HG03175 (cell line): ENCODE measurements around the gene SHANK3.

Experiments
- ATAC-seq: cut with Tn5 transposase; IDR thresholded peaks from one replicate; pipeline ENCODE4 v1.9.1; 2021; ENCODE audit warnings: mild to moderate bottlenecking, moderate library complexity; ENCODE audit not compliant: unreplicated experiment

SHANK3 gene

DNA sequence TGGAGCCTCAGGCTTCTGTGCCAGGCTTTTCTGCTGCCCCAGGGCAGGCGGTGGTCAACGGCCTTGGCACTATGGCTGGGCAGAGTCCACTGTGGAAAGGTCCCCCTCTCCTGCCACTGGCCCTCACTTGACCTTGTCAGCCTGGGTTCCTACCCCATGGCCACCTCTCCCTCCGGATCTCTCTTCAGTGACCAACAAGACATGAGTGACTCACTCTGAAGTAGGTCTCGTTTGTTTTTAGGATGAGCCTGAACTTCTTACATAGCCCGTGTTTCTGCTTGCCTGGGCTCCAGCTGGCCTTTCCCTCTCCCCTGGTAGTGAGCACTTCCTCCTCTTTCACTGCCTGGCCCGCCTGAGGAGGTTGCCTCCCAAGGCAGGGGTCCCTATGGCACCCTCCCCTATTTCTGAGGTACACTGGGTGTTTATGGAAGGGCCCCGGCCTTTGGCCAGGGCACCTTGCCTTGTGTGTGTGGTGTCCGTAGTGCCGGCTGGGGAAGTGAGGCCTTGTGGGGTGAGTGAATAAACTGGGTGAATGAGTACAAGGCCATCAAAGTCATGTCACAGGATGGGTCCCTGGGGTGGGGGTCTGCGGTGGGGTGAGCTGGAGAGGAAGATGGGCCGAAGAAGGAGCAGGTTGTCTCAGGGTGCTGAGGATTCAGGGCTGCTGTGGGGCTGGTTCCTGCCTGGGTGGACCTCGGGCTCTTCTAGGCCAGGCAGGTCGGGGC, 5.0 kb downstream of the SHANK3 start:
- ATAC-seq, result no peak

DNA sequence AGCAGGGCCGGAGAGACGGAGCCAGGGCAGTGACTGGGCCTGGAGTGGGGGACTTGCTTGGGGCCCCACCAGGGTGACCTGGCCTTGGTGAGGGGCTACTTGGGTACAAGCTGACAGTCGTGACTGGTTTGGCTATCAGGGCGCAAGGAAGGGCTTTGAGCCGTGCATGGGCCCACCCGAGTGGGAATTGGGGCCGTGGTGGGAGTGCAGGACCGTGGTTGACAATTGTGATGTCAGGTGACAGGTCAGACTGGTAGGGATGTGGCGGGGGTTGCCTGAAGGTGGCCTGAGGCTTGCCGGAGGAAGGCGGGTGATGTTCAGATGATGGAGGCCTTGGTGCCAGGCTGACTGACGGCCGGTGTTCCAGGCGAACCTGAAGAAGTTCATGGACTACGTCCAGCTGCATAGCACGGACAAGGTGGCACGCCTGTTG, 5.6 kb downstream of the SHANK3 start:
- no peak for ATAC-seq

DNA sequence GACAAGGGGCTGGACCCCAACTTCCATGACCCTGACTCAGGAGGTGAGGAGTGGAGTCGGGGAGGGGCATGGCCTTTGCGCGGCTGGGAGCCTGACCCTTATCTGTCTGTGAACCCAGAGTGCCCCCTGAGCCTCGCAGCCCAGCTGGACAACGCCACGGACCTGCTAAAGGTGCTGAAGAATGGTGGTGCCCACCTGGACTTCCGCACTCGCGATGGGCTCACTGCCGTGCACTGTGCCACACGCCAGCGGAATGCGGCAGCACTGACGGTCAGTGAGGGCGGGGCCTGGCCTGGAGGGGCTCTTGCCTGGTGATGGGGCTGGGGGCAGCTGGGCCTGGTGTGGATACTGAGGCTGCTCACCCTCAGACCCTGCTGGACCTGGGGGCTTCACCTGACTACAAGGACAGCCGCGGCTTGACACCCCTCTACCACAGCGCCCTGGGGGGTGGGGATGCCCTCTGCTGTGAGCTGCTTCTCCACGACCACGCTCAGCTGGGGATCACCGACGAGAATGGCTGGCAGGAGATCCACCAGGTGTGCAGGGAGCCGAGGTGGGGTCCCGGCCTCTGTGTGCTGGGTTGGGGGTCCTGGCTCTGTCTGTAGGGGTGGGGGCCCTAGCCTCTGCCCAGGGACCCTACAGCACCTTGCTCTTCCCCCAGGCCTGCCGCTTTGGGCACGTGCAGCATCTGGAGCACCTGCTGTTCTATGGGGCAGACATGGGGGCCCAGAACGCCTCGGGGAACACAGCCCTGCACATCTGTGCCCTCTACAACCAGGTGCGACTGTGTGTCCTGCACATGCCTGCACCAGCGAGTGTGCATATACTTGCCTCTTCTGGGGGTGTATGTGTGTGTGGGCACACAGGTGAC, 6.3 kb downstream of the SHANK3 start:
- no peak for ATAC-seq

DNA sequence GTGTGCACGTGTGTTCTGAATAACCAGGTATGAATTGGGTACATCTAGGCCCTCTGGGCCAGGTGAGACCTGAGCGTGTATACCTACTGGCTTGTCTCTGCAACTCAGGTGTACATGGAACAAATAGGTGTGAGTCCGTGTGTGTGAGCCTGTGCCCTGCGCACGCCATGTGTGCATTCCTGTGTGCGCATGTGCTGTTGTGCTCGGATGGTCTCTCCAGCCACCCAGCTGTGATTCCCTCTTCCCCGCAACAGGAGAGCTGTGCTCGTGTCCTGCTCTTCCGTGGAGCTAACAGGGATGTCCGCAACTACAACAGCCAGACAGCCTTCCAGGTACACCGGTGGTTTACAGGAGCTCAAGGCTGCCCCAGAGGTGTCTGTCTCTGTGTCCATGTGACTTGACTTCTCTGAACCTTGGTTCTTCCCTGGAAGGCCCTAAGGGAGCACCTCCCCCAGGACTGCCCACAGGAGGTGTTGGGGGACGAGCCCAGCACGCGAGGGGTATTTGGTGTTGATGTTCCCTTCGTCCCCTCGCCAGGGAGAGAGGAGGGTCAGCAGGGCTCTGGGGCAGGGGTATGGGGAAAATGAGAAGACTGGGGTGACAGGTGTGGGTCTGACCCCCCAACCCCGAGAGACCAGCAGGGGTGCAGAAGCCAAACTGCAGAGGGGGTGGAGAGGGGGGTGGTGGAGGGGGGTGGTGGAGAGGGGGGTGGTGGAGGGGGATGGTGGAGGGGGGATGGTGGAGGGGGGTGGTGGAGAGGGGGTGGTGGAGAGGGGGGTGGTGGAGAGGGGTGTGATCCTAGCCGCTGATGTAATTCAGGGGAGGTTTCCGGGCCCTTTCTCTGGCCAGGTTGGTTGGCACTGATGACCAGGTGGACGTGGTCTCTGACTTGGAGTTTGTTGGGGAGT, 10.7 kb downstream of the SHANK3 start:
- no peak for ATAC-seq

DNA sequence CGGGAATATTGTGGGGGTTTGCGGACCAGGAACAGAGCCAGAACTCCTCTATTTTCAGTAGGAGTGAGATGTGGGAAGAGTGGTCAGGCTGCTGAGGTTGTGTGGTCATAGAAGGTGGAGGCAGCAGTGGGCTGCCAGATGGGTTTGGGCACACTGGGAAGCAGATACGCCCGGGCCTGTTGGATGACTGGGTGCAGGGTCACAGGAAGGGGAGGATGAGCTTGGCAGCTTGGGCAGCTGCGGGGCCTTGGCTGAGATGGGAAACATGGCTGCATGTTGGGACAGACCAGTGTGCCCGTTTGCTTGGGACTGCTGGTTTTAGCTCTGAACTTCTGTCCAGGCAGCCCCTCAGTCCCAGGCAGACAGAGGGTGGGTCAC, 11.4 kb downstream of the SHANK3 start:
- ATAC-seq, result no peak

DNA sequence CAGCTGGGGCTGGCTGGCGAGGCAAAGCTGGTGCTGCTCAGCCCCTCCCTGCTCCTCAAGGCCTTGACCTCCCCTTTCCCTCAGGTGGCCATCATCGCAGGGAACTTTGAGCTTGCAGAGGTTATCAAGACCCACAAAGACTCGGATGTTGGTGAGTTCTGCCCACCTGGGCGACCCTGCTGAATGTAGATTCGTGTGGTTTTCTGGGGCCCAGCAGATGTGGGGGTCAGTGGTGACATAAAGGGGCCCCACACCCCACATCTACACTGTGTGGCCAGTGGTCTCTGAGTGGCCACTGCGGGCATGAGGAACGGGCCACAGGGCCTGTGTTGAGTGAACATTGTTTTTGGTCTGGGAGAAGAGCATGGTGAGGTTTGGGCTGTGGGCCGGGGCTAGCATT, 11.9 kb downstream of the SHANK3 start:
- ATAC-seq, result no peak

DNA sequence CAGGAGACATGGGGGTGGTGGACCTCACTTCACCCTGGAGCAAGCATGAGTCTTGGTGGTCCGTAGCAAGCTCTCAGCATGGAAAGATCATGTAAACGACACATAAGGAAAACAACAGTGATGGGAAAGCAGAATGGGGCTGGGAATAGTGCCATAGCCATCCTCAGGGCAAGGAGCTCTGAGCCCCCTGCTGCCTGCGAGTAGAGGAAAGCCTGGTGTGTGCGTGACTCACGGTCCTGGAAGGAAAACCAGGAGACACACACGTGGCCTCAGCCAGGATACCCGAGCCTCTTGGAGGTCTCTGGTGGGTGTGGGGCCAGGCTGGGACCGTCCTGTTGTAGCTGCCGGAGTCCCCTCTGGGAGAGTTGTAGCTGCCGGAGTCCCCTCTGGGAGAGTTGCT, 12.4 kb downstream of the SHANK3 start:
- ATAC-seq, result no peak

DNA sequence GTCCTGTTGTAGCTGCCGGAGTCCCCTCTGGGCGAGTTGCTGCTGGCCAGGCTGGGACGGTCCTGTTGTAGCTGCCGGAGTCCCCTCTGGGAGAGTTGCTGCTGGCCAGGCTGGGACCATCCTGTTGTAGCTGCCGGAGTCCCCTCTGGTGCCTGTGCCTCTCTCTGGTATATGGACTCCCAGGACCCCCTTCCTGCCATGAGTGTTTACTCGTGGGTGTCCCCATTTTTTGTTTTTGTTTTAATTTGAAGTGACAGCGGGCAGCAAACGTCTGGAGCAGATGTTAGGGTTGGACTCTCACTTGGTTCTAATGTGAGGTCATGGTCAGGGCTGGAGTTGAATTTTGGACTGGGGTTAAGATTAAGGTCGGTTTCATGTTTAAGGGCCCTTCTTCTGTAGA, 14.2 kb downstream of the SHANK3 start:
- ATAC-seq, result no peak

DNA sequence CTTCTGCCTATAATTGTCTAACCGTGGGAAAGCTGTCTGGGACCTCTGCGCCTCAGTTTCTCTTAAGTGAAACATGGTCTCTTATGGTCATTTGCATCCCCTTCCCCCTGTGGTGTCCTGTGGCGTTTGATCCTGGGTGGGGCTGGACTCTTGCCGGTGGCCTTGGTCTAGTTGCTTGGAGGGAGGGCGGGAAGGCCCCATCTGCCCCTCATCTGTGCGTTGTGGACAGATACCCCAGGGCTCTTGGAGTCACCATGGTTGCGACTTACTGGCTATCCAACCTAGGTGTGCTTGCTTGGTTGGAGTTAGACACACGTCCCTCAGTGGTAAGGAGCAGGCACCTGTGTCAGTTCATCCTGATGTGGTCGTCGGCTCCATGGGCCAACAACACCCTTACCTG, 15.2 kb downstream of the SHANK3 start:
- no peak for ATAC-seq

DNA sequence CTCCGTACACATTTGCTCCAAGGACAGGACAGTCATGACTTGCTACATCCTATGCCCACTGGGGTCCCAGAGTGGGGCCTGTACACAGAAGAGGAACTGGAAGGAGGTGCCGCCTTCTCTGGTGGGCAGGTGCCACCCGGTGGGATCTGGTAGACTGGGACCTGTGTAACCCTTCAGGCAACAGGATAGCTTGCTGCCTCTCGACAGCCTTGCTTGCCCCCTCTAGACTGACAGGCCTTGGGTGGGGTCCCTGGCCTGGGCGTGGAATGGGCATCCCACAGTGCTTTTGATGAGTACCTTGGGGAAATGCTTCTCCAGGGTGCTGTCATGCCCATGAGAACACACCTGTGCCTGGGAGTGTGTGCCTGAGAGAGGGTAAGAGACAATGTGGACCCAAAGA, 15.8 kb downstream of the SHANK3 start:
- ATAC-seq, result no peak

DNA sequence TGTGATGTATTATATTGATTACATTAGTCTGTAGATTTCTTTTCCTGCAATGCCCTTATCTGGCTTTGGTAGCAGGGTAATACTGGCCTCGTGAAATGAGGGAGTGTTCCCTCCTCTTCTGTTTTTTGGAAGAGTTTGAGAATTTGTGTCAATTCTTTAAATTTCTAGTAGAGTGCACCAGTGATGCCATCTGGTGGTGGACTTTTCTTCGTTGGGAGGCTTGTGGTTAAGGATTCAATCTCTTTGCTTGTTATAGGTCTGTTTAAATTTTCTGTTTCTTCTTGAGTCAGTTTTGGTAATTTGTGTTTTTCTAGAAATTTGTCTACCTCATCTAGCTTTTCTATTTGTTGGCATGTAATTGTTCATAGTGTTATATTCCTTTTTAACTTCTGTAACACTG, 18.9 kb downstream of the SHANK3 start:
- ATAC-seq, result no peak

DNA sequence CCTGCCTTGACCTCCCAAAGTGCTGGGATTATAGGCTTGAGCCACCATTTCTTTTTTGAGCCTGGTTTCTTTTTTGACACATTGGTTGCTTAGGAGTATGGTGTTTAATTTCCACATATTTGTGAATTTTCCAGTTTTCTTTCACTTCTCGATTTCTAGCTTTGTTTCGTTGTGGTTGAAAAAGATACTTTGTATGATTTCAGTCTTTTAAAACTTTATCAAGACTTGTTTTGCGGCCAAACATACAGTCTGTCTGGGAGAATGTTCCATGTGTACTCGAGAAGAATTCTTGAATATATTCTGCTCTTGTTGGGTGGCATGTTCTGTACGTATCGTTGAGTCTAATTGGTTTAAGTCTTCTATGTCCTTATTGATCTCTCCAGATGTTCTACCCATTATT, 20.8 kb downstream of the SHANK3 start:
- no peak for ATAC-seq

DNA sequence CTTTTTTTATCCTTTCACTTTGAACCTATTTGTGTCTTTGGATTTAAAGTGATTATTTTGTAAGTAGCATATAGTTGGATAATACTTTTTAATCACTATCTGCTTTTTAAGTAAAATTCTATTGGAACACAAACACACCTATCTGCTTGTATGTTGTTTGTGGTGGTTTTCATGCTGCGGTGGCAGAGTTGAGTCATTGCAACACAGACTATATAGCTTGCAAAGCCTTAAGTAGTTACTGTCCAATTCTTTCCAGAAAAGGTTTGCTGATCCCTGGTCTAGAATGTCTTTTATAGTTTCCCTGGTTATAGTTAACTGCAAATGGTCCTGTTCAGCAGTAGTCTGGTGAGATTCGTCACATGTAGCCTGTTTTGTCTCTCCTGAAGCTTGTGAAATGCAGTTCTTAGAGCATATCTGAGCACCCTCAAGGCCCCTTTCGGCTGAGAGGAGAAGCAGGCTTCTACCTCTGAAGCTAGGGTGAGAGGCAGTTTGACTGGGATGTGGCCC, 21.5 kb downstream of the SHANK3 start:
- ATAC-seq, result no peak

DNA sequence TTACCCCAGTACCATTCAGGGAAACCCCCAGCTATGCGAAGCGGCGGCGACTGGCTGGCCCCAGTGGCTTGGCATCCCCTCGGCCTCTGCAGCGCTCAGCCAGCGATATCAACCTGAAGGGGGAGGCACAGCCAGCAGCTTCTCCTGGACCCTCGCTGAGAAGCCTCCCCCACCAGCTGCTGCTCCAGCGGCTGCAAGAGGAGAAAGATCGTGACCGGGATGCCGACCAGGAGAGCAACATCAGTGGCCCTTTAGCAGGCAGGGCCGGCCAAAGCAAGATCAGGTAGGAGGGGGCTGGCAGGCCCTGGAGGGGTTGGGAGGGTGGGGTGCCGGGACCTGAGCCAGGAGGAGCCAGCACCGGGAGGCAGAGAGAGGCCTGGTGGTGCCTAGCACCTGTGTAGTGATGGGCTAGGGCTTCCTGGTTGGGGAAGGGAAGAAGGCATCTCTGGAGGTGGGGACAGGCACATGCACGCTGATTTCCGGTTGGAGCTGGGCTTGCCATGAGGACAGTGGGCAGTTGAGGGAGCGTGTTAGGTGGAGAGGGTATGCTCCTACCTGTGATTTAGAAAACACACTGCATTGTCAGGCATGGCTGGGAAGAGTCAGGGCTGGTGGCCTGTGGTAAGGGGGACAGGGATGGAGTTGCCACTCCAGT, 22.3 kb downstream of the SHANK3 start:
- ATAC-seq, result no peak

DNA sequence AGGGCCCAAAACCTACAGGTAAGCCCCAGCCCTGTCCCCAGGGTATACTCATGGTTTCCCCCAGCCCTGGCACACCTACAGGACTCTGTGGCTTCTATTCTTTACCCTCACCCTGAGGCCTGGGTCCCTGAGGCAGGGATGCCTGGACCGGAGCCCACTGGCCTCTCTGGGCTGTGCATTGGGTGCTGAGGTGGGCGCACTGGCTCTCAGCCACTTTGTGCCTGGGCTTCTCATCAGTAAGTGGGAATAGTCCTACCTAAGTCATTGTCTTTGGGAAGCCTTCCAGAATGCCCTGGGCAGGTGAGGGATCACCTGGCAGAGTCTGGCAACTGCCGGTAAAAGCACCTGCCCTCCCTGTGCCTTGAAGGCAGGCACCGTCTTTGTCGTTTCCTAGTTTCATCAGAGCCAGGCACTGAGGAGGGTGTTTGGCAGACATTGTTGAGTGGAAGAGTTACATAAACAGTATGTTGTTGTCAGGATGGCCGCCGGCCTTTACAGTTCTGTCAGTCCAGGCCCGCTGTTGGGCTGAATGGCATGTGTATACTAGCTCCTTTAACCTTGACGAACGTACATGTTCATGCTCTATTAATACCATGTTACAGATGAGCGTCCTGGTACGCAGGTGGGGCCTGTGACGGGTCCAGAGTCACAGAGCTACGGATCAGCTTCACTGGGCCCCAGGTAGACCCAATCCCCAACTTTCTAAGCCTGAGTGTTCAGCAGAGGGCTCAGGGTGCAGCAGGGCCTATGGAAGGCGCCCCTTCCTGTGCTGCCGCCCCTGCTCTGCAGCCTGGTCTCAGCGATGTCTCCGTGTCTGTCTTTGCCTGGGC, 23.0 kb downstream of the SHANK3 start:
- no peak for ATAC-seq

DNA sequence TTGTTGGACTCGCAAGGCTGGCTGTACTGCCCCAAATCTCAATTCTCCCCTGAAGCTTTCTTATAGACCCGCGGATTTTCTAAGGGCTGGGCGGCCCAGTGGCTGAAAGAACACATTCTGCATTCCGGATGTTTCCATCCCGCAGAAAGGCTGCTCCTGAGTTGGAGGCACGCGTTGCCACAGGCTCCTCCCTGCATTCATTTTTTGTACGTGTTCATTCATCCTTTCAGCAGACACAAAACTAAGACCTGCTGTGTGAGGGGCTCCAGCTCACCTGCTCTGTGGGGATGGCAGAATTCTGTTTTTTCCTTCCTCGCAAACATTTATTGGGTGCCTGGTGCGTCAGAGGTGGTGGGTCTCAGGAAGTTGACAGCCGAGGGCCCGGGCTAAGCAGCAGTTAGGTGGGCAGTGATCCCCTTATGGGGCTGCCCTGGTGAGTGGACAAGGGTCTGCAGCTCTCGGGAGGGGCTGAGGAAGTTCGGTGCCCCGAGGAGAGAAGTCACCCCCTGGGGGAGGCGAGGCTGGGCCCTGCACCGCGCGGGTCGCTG, 23.7 kb downstream of the SHANK3 start:
- no peak for ATAC-seq

DNA sequence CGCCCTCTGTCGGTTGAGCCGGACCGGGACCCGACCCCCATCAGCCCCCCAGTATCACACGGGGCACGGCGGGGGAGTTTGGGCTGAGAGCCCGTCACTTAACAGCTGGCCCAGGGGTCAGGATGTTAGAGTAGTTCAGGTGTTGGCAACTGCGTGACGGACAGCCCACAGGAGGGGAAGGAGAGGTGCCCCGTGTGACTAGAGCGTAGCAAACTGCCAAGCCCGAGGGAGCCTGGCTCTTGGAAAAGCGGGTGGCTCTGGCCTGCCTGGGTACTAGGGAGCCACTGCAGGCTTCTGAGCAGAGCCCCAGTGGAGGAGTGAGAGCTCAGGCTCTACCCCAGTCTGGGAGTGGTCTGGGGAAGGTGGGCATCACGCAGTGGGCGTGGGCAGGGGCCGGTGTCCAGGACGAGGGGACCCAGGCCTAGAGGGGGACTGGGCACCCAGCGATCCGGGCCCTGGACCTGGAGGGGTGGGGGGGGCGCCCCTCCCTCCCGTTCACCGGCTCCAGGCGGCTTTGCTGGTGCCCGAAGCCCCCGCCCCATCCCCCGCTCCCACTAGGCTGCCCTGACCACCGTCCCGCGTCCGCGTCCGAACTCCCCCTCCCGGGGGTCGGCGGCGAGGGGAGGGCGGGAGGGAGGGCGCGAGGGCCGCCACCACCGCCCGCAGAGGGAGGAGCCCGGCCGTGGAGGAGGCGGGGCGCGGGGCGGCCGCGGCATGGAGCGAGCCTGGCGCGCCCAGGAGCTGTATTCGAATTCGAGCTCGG, 24.4 kb downstream of the SHANK3 start:
- ATAC-seq, result no peak

DNA sequence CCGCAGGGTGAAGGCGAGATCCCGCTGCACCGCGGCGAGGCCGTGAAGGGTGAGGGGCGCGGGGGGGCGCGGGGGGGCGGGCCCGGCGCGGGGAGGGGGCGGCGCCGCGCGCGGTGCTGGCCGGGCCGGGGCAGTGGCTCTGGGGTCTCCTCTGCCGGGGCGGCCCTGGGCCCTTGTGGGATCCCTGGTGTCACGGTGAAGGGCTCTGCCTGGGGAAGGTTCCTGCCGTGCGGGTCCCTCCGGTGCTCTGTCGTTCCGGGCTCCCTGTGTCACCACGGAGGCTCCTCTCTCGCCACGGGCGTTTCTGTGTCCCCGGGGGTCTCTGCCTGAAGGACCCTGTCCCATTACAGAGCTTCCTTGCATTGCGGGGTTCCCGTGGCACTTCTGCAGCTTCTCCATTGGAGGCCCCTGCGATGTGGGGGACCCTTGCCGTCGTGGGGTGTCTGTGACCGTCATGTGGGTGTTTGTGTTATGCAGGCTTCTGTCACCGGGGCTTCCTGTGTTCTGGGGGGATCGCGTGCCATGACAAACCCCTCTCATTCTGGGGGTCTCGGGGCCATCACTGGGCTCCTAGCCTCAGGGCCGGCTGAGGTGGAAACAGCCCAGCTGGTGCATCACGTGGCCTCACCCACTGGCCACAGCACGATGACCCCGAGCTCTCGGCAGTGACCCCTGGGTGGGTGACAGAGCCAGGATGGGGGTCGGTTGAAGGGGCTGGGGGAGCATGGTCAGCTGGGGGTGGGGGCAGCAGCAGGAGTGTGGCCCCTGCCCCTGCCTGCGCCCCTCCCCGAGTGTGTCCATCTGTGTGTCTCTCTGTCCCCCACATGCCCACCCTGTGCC, 25.3 kb downstream of the SHANK3 start:
- no peak for ATAC-seq
